H1 (cell line): Measurements from ENCODE around the gene ZRANB3. TPM values are rescaled to one million over a fixed set of nuclear protein-coding genes. Genes with fewer than 3 reads are reported as not detected.

Experiments used
- CTCF ChIA-PET: fragments of 300-600 bp; sonication (Branson Sonifier 250); formaldehyde crosslinking; loops from one replicate; lab custom pipeline; 2021; ENCODE audit not compliant: partially characterized antibody; lab: Charles Lee
- POLR2A ChIA-PET: fragments of 300-600 bp; sonication (Branson Sonifier 250); formaldehyde crosslinking; loops from one replicate; lab custom pipeline; 2021; ENCODE audit warnings: inconsistent platforms; ENCODE audit not compliant: partially characterized antibody; lab: Charles Lee
- DNase-seq, 2 experiments: peaks; one replicate each; pipeline versions ENCODE4 v3.0.0 to v3.0.0-alpha.2; 2010 to 2022; ENCODE audit warnings: low spot score in 2 of 2, low read depth in 1 of 2, mixed read lengths in 1 of 2
- FAIRE-seq: peaks from 2 replicates; lab custom pipeline; 2011; peaks lifted over from hg19 to GRCh38; lab: Jason Lieb, UNC
- H2AFZ ChIP-seq: 2 replicates; pipeline ENCODE4 v1.8.1; 2012; ENCODE audit warnings: low read length, inconsistent platforms
- H2AK5ac ChIP-seq: 2 replicates; pipeline ENCODE4 v1.6.1; 2013; ENCODE audit warnings: low read depth, low read length
- H2BK120ac ChIP-seq: replicated peaks from 2 replicates; pipeline ENCODE3; 2013; ENCODE audit warnings: low read depth, low read length, inconsistent platforms
- H2BK12ac ChIP-seq: 2 replicates; pipeline ENCODE4 v1.6.1; 2013; ENCODE audit warnings: low read depth, low read length
- H2BK15ac ChIP-seq: 2 replicates; pipeline ENCODE4 v1.6.1; 2013; ENCODE audit warnings: low read length
- H2BK20ac ChIP-seq: 2 replicates; pipeline ENCODE4 v1.6.1; 2013; ENCODE audit warnings: low read length
- H2BK5ac ChIP-seq: 2 replicates; pipeline ENCODE4 v1.6.1; 2013; ENCODE audit warnings: low read depth, low read length
- H3K14ac ChIP-seq: 2 replicates; pipeline ENCODE4 v1.6.1; 2013; ENCODE audit warnings: inconsistent platforms; ENCODE audit not compliant: insufficient read length
- H3K18ac ChIP-seq: 2 replicates; pipeline ENCODE4 v1.6.1; 2013; ENCODE audit warnings: low read length; ENCODE audit errors: extremely low read depth
- H3K23ac ChIP-seq: 2 replicates; pipeline ENCODE4 v1.6.1; 2013; ENCODE audit warnings: inconsistent platforms; ENCODE audit not compliant: insufficient read length
- H3K23me2 ChIP-seq: 2 replicates; pipeline ENCODE4 v1.6.1; 2013; ENCODE audit warnings: low read depth, low read length
- H3K27ac ChIP-seq: 2 replicates; pipeline ENCODE4 v1.6.1; 2011; ENCODE audit warnings: low read depth, low read length, inconsistent platforms
- H3K27me3 ChIP-seq, 4 experiments: replicated peaks in 1 of 4; 1 replicate in 1 of 4; 2 replicates in 3 of 4; pipeline versions ENCODE4 v1.6.1 to v1.8.1; 2011 to 2013; ENCODE audit warnings: low read length in 3 of 4, mild to moderate bottlenecking in 3 of 4, inconsistent platforms in 2 of 4, mixed read lengths in 2 of 4, moderate library complexity in 1 of 4; ENCODE audit not compliant: control insufficient read depth in 3 of 4, insufficient read depth in 3 of 4; ENCODE audit errors: extremely low read depth in 1 of 4
- H3K36me3 ChIP-seq, 4 experiments: 2 replicates each; pipeline versions ENCODE4 v1.6.1 to v1.8.1; 2011 to 2013; ENCODE audit warnings: mild to moderate bottlenecking in 4 of 4, low read length in 3 of 4, moderate library complexity in 2 of 4, control low read depth in 1 of 4, inconsistent platforms in 1 of 4; ENCODE audit not compliant: insufficient read depth in 4 of 4, control insufficient read depth in 2 of 4
- H3K4ac ChIP-seq: replicated peaks from 2 replicates; pipeline ENCODE3; 2013; ENCODE audit warnings: low read length, low read depth, mixed read lengths, inconsistent platforms; ENCODE audit not compliant: insufficient read length
- H3K4me1 ChIP-seq, 4 experiments: replicated peaks in 1 of 4; 1 replicate in 1 of 4; 2 replicates in 3 of 4; pipeline versions ENCODE4 v1.6.1 to v1.8.1; 2011 to 2013; ENCODE audit warnings: low read length in 3 of 4, inconsistent platforms in 2 of 4, mixed read lengths in 1 of 4; ENCODE audit not compliant: insufficient read depth in 4 of 4, control insufficient read depth in 3 of 4
- H3K4me2 ChIP-seq, 2 experiments: 2 replicates each; pipeline versions ENCODE4 v1.6.1 to v1.8.1; 2011 to 2013; ENCODE audit warnings: low read depth in 2 of 2, low read length in 2 of 2, control low read depth in 1 of 2, inconsistent platforms in 1 of 2, mild to moderate bottlenecking in 1 of 2; ENCODE audit not compliant: insufficient read depth in 1 of 2
- H3K4me3 ChIP-seq, 4 experiments: fragments of 200-600, 300-600 bp in 1 of 4; sonication (generic), shearing (Covaris generic), sonication (Bioruptor Twin) in 1 of 4; 2 replicates each; pipeline versions ENCODE4 v1.5.1 to v1.8.1; 2011 to 2016; ENCODE audit warnings: low read length in 4 of 4, low read depth in 3 of 4, control low read depth in 2 of 4, inconsistent platforms in 2 of 4, mild to moderate bottlenecking in 2 of 4, mixed read lengths in 1 of 4, moderate library complexity in 1 of 4; ENCODE audit not compliant: insufficient read depth in 2 of 4; ENCODE audit errors: extremely low read depth in 1 of 4
- H3K56ac ChIP-seq: replicated peaks from 2 replicates; pipeline ENCODE3; 2013; ENCODE audit warnings: low read depth, mild to moderate bottlenecking, mixed read lengths, low read length, inconsistent platforms; ENCODE audit not compliant: insufficient read length
- H3K79me1 ChIP-seq: 2 replicates; pipeline ENCODE4 v1.6.1; 2013; ENCODE audit warnings: low read depth, low read length, control low read depth
- H3K79me2 ChIP-seq, 2 experiments: 2 replicates each; pipeline versions ENCODE4 v1.6.1 to v1.8.1; 2012 to 2013; ENCODE audit warnings: low read length in 2 of 2, mild to moderate bottlenecking in 2 of 2, inconsistent platforms in 1 of 2; ENCODE audit not compliant: insufficient read depth in 2 of 2, control insufficient read depth in 1 of 2
- H3K9ac ChIP-seq, 4 experiments: replicated peaks in 1 of 4; 1 replicate in 1 of 4; 2 replicates in 3 of 4; pipeline versions ENCODE4 v1.6.1 to v1.8.1; 2011 to 2013; ENCODE audit warnings: low read depth in 3 of 4, low read length in 3 of 4, control low read depth in 2 of 4, mild to moderate bottlenecking in 2 of 4, moderate library complexity in 2 of 4, inconsistent platforms in 1 of 4; ENCODE audit errors: extremely low read depth in 1 of 4
- H3K9me3 ChIP-seq, 2 experiments: 2 replicates each; pipeline versions ENCODE4 v1.6.1 to v1.8.1; 2012 to 2013; ENCODE audit warnings: mild to moderate bottlenecking in 2 of 2, moderate library complexity in 2 of 2, control low read depth in 1 of 2, inconsistent platforms in 1 of 2, low read depth in 1 of 2, low read length in 1 of 2, mixed read lengths in 1 of 2; ENCODE audit not compliant: insufficient read depth in 2 of 2
- H4K20me1 ChIP-seq, 2 experiments: replicated peaks in 1 of 2; 2 replicates each; pipeline versions ENCODE3 to v1.8.1; 2011 to 2013; ENCODE audit warnings: inconsistent platforms in 2 of 2, low read length in 2 of 2, mild to moderate bottlenecking in 1 of 2; ENCODE audit not compliant: insufficient read depth in 2 of 2, control insufficient read depth in 1 of 2
- H4K5ac ChIP-seq: 2 replicates; pipeline ENCODE4 v1.6.1; 2013; ENCODE audit warnings: low read length, low read depth, mixed read lengths, inconsistent platforms; ENCODE audit not compliant: insufficient read length
- H4K8ac ChIP-seq: 2 replicates; pipeline ENCODE4 v1.8.0; 2013; ENCODE audit warnings: mild to moderate bottlenecking, moderate library complexity, low read length, inconsistent platforms; ENCODE audit not compliant: insufficient read depth; ENCODE audit errors: extremely low read depth
- H4K91ac ChIP-seq: replicated peaks from 2 replicates; pipeline ENCODE3; 2013; ENCODE audit warnings: low read length, mixed read lengths, inconsistent platforms; ENCODE audit not compliant: insufficient read length
- ATF3 ChIP-seq: IDR thresholded peaks from 2 replicates; pipeline ENCODE4 v1.6.1; 2011; ENCODE audit warnings: low read depth, mild to moderate bottlenecking, low read length; ENCODE audit not compliant: insufficient read depth
- BCL11A ChIP-seq, 2 experiments: IDR thresholded peaks; one replicate each; pipeline ENCODE4 v1.6.1; 2011; ENCODE audit warnings: low read depth in 2 of 2, low read length in 2 of 2, mild to moderate bottlenecking in 2 of 2
- EP300 ChIP-seq, 2 experiments: IDR thresholded peaks; 1 replicate in 1 of 2; 2 replicates in 1 of 2; pipeline ENCODE4 v1.6.1; 2011 to 2012; ENCODE audit warnings: low read depth in 2 of 2, low read length in 2 of 2, mild to moderate bottlenecking in 2 of 2, borderline replicate concordance in 1 of 2, inconsistent platforms in 1 of 2, moderate library complexity in 1 of 2
- FOSL1 ChIP-seq: IDR thresholded peaks from 2 replicates; pipeline ENCODE4 v1.6.1; 2011; ENCODE audit warnings: mild to moderate bottlenecking, low read depth, low read length, moderate library complexity; ENCODE audit not compliant: insufficient read depth
- HDAC6 ChIP-seq: IDR thresholded peaks from one replicate; pipeline ENCODE4 v1.7.1; 2012; ENCODE audit warnings: low read depth, mild to moderate bottlenecking, inconsistent platforms, low read length, moderate library complexity
- NANOG ChIP-seq: IDR thresholded peaks from 2 replicates; pipeline ENCODE4 v1.6.1; 2011; ENCODE audit warnings: low read length, low read depth, mild to moderate bottlenecking, inconsistent platforms; ENCODE audit not compliant: insufficient read depth, poor library complexity, severe bottlenecking
- NRF1 ChIP-seq: IDR thresholded peaks from 2 replicates; pipeline ENCODE4 v1.6.1; 2011; ENCODE audit warnings: mild to moderate bottlenecking, low read depth, low read length, improper control_type of control experiment
- POLR2A ChIP-seq, 2 experiments: IDR thresholded peaks; 1 replicate in 1 of 2; 2 replicates in 1 of 2; pipeline ENCODE4 v1.6.1; 2011; ENCODE audit warnings: low read depth in 2 of 2, low read length in 2 of 2, mild to moderate bottlenecking in 2 of 2; ENCODE audit errors: control extremely low read depth in 1 of 2
- POU5F1 ChIP-seq: IDR thresholded peaks from 2 replicates; pipeline ENCODE4 v1.6.1; 2011; ENCODE audit warnings: low read depth, mild to moderate bottlenecking, low read length, moderate library complexity
- SIN3A ChIP-seq, 2 experiments: IDR thresholded peaks in 1 of 2; conservative IDR thresholded peaks in 1 of 2; 2 replicates each; pipeline ENCODE4 v1.6.1; 2011 to 2012; ENCODE audit warnings: low read length in 2 of 2, improper control_type of control experiment in 1 of 2, low read depth in 1 of 2, mild to moderate bottlenecking in 1 of 2
- SIRT6 ChIP-seq: IDR thresholded peaks from one replicate; pipeline ENCODE4 v1.7.1; 2012; ENCODE audit warnings: low read length, inconsistent platforms
- SIX5 ChIP-seq: IDR thresholded peaks from 2 replicates; pipeline ENCODE4 v1.6.1; 2011; ENCODE audit warnings: mild to moderate bottlenecking, low read depth, low read length
- YY1 ChIP-seq: IDR thresholded peaks from 2 replicates; pipeline ENCODE4 v1.6.1; 2011; ENCODE audit warnings: low read depth, mild to moderate bottlenecking, low read length
- WGBS, 2 experiments: shearing (Covaris generic) in 1 of 2; methylation state at CpG; one replicate each; pipeline versions ENCODE4 v1.1.6 to v1.1.7; 2013 to 2015; ENCODE audit warnings: low lambda C conversion rate in 2 of 2, mixed read lengths in 2 of 2, inconsistent platforms in 1 of 2, low coverage in 1 of 2, missing lambda C conversion rate in 1 of 2; ENCODE audit not compliant: insufficient replicate concordance in 2 of 2, insufficient coverage in 1 of 2, insufficient read length in 1 of 2; ENCODE audit errors: extremely low coverage in 1 of 2, missing lambda C conversion rate in 1 of 2; 5-methylcytosine and 5-hydroxymethylcytosine counted together
- polyA plus RNA-seq, 7 experiments: library from polyadenylated mRNA; depleted of rRNA in 3 of 7; stranded (reverse) in 5 of 7; unstranded in 2 of 7; fragments of >200 nt in 5 of 7; fragments of 200-250 nt in 2 of 7; gene quantifications; 1 replicate in 5 of 7; 2 replicates in 1 of 7; 4 replicates in 1 of 7; pipeline versions ENCODE4 v1.2.1 to v1.2.3, GENCODE V29; 2011 to 2013; ENCODE audit warnings: missing spikeins in 2 of 7, mixed read lengths in 2 of 7
- total RNA-seq: library from RNA; stranded (reverse); fragmentation: NEBNext Ultra II Directional; extraction: Animal tissue kit (Norgen Biotek cat#: 25700); gene quantifications from 2 replicates; pipeline ENCODE4 v1.2.1, GENCODE V29; 2021

Gene ZRANB3
- total and polyA plus RNA-seq, 2 of the 8 experiments (the other 6 are each of a cell fraction or from before 2014, with no cell fraction given), result 4.5 to 19.3 TPM

GRCh38 chr2:135093670-135094330, 437.2 kb downstream of the ZRANB3 start:
- POLR2A ChIA-PET, result interaction anchor here (0.7 kb wide), 1 partner anchor 41 kb away, joined by 3 read pairs; no protein-coding TSS in a partner anchor
- FAIRE-seq, result no peak
- WGBS, 2 experiments, result 91% methylated on average over 3 of the region's 3 CpGs; no CpG with 5 or more reads in 1 of the 2 experiments
- TF ChIP-seq POLR2A (IDR thresholded peaks at IDR 0.05; ENCODE audit: control extremely low read depth in 1 of 2, low read depth in 2 of 2, low read length in 2 of 2), result no peak
- no peak for TF ChIP-seq SIX5
- no peak for TF ChIP-seq BCL11A (IDR thresholded peaks at IDR 0.05; ENCODE audit: low read depth in 2 of 2, low read length in 2 of 2)
- no peak for TF ChIP-seq FOSL1
- TF ChIP-seq EP300 (IDR thresholded peaks at IDR 0.05; ENCODE audit: borderline replicate concordance in 1 of 2, low read depth in 2 of 2, low read length in 2 of 2), result no peak
- TF ChIP-seq HDAC6, result no peak
- TF ChIP-seq SIN3A (conservative IDR thresholded peaks at IDR 0.05 in 1 of 2, IDR thresholded peaks at IDR 0.05 in 1 of 2; ENCODE audit: low read depth in 1 of 2, low read length in 2 of 2), result no peak
- TF ChIP-seq SIRT6, result no peak
- no peak for TF ChIP-seq ATF3
- no peak for TF ChIP-seq NANOG
- TF ChIP-seq YY1, result no peak
- no peak for TF ChIP-seq POU5F1
- TF ChIP-seq NRF1, result no peak

More at GRCh38 chr2:135093670-135094330, 437.2 kb downstream of the ZRANB3 start:
- Histone ChIP-seq H3K4ac (no peak overlapping the region), H4K8ac (no peak overlapping the region), H2AK5ac (no peak overlapping the region), H2BK5ac (no peak overlapping the region), H3K23ac (no peak overlapping the region), H3K4me3 (no peak overlapping the region), H3K56ac (no peak overlapping the region), H3K14ac (no peak overlapping the region), H2BK20ac (no peak overlapping the region), H3K36me3 (peaks cover 0 to 11% (median 0%) of the 10 kb centered on the region in 4 experiments; a peak in 3 of 8 replicates), H3K18ac (no peak overlapping the region), H4K5ac (no peak overlapping the region), H3K27ac (no peak overlapping the region), H2BK12ac (no peak overlapping the region), H2BK15ac (no peak overlapping the region), H3K27me3 (no peaks in the 10 kb centered on the region), H4K20me1 (no peaks in the 10 kb centered on the region), H3K23me2 (no peaks in the 10 kb centered on the region), H2BK120ac (no peak overlapping the region), H3K79me1 (no peaks in the 10 kb centered on the region), H3K79me2 (peaks cover 0 to 8% of the 10 kb centered on the region in 2 experiments; a peak in 2 of 4 replicates), H2AFZ (no peak overlapping the region), H4K91ac (no peak overlapping the region), H3K9me3 (no peaks in the 10 kb centered on the region), H3K4me1 (no peaks in the 10 kb centered on the region), H3K9ac (no peak overlapping the region), H3K4me2 (no peak overlapping the region)
- CTCF ChIA-PET, result interaction anchor here (0.6 to 1.6 kb wide), 4 partner anchors 10 to 688 kb away, joined by 3 to 4 read pairs (median 4); no protein-coding TSS in a partner anchor
- no peak for DNase-seq
